B cell (primary cell): ENCODE data around the gene RBM25.

Source experiments
- CTCF ChIP-seq: fragments of 200-600 bp; IDR thresholded peaks from one replicate; pipeline ENCODE4 v1.8.0; 2022; ENCODE audit warnings: antibody characterized with exemption, mild to moderate bottlenecking
- EZH2 ChIP-seq: IDR thresholded peaks from 2 replicates; pipeline ENCODE4 v1.6.1; 2012; ENCODE audit warnings: borderline replicate concordance, low read depth, mild to moderate bottlenecking, moderate library complexity, low read length; ENCODE audit not compliant: insufficient read depth, poor library complexity, severe bottlenecking

GRCh38 chr14:73049428-73049827 lies 8.9 kb upstream of the RBM25 start:
- TF ChIP-seq CTCF = no peak
- TF ChIP-seq EZH2 = no peak
